ENCODE data around the gene GPSM1. TPM values are rescaled to one million over a fixed set of nuclear protein-coding genes. Genes with fewer than 3 reads are reported as not detected.

The GPSM1 gene
- total RNA-seq, 4 donors from 2014 or later = 0.98 to 1.7 (median 1.2) TPM; not detected in 1

DNA sequence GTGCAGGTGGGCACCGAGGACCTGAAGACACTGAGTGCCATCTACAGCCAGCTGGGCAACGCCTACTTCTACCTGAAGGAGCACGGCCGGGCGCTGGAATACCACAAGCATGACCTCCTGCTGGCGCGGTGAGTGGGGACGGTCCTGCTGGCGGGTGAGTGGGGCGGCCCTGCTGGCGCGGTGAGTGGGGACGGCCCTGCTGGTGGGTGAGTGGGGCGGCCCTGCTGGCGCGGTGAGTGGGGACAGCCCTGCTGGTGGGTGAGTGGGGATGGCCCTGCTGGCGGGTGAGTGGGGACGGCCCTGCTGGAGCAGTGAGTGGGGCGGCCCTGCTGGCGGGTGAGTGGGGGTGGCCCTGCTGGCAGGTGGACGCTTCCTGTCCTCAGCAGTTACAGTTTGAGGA lies 7.2 kb downstream of the GPSM1 start:
- no peak for ATAC-seq
- no peak overlapping the region for H3K27ac ChIP-seq
- H3K9me3 ChIP-seq = no peaks in the 10 kb centered on the region
- H3K36me3 ChIP-seq = no peaks in the 10 kb centered on the region
- DNase-seq = no peak
- in situ Hi-C loops (cut with MboI; ENCODE audit: low sequenced_read_pairs in 4 of 4) (no loop called here), intact Hi-C loops (cut with DNase I; ENCODE audit: low total_unique reads) (no loop called here)
- H3K4me1 ChIP-seq = no peaks in the 10 kb centered on the region
- no peak overlapping the region for H3K4me3 ChIP-seq
- TF ChIP-seq, protein P1, sequence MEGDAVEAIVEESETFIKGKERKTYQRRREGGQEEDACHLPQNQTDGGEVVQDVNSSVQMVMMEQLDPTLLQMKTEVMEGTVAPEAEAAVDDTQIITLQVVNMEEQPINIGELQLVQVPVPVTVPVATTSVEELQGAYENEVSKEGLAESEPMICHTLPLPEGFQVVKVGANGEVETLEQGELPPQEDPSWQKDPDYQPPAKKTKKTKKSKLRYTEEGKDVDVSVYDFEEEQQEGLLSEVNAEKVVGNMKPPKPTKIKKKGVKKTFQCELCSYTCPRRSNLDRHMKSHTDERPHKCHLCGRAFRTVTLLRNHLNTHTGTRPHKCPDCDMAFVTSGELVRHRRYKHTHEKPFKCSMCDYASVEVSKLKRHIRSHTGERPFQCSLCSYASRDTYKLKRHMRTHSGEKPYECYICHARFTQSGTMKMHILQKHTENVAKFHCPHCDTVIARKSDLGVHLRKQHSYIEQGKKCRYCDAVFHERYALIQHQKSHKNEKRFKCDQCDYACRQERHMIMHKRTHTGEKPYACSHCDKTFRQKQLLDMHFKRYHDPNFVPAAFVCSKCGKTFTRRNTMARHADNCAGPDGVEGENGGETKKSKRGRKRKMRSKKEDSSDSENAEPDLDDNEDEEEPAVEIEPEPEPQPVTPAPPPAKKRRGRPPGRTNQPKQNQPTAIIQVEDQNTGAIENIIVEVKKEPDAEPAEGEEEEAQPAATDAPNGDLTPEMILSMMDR (IDR thresholded peaks at IDR 0.05 in 4 of 5, conservative IDR thresholded peaks at IDR 0.05 in 1 of 5) = no peak
- TF ChIP-seq POLR2A (IDR thresholded peaks at IDR 0.05) = no peak
- no peaks in the 10 kb centered on the region for H3K27me3 ChIP-seq

DNA sequence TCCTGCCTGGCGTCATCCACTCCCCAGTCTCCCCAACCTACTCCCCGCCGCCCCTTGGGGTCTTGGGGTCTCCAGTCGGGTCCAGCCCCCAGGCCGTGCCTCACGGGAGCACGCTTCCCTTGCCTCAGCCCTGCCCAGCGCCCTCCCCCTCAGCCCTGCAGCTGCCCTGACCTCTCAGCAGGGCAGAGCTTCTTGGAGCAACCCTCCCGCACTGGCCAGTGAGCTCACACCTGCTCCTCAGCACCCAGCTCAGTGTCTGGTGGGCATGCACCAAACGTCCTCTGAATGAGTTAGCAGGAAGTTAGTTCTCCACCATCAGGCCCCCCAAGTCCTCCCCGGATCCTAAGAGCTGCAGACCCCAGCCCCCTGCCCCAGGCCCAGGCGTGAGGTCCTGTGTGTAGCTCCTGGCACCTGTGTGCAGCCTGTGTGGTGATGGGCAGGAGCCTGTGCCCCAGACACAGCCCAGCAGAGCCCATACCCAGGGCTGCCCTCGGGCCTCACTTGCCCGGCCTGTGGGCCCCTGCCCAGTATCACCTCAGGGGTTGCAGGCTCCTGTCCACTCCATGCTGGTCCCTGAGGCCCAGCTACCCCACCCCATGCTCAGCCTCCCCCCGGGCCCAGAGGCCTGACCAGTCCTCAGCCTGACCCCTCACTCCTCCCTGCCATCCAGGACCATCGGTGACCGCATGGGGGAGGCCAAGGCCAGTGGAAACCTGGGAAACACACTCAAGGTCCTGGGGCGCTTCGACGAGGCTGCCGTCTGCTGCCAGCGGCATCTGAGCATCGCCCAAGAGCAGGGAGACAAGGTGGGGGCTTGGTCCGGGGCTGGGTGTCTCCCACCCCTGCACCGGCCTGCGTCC lies 8.2 kb downstream of the GPSM1 start:
- no peaks in the 10 kb centered on the region for H3K4me1 ChIP-seq
- ATAC-seq (no peak), DNase-seq (no peak)
- intact Hi-C loops (cut with DNase I; ENCODE audit: low total_unique reads) = no loop called here
- H3K4me3 ChIP-seq = no peak overlapping the region
- no peaks in the 10 kb centered on the region for H3K9me3 ChIP-seq
- H3K27me3 ChIP-seq = no peaks in the 10 kb centered on the region
- in situ Hi-C loops (cut with MboI; ENCODE audit: low sequenced_read_pairs in 4 of 4) = no loop called here
- TF ChIP-seq, protein P1 (IDR thresholded peaks at IDR 0.05 in 4 of 5, conservative IDR thresholded peaks at IDR 0.05 in 1 of 5) = no peak
- TF ChIP-seq POLR2A (IDR thresholded peaks at IDR 0.05) = no peak
- no peak overlapping the region for H3K27ac ChIP-seq
- H3K36me3 ChIP-seq = no peaks in the 10 kb centered on the region

DNA sequence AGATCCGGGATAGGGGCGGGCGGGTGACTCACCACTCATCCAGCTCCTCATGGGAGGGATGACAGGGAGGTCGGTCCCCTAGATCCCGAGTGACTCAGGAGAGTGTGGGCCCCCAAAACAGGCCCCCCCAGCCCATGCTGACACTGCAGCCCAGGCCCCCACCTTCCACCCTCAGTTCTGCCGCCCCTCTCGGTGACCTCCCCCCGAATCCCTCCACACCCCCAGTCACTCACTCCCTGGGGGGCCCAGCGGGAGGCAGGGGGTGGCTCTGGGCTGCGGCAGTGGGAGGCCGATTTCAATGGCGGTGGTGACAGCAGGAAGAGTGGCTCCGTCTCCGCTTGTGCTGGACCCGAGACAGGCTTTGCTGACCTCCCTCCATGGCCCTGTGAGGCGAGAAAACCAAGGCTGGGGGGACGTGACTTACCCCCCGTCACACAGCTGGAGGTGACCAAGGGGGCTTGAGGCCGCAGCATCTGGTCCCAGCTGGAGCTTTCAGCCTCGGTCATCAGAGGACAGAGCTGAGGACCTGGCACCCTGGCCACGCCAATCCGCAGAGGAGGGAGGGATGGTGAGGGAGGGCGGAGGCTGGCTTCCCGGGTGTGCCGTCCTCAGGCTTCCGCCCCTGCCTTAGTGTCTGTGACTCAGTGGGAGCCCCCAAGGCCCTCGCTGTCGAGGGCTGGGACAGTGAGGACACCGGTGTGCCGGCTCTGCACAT lies 9.0 kb downstream of the GPSM1 start:
- no peaks in the 10 kb centered on the region for H3K9me3 ChIP-seq
- no peak for DNase-seq
- no peak for ATAC-seq
- no peak for TF ChIP-seq POLR2A (IDR thresholded peaks at IDR 0.05)
- TF ChIP-seq, protein P1 (IDR thresholded peaks at IDR 0.05 in 4 of 5, conservative IDR thresholded peaks at IDR 0.05 in 1 of 5) = no peak
- H3K27me3 ChIP-seq = no peaks in the 10 kb centered on the region
- H3K27ac ChIP-seq = no peak overlapping the region
- H3K4me3 ChIP-seq = no peak overlapping the region
- no peaks in the 10 kb centered on the region for H3K36me3 ChIP-seq
- in situ Hi-C loops (cut with MboI; ENCODE audit: low sequenced_read_pairs in 4 of 4) = no loop called here
- no peaks in the 10 kb centered on the region for H3K4me1 ChIP-seq
- intact Hi-C loops (cut with DNase I; ENCODE audit: low total_unique reads) = no loop called here

DNA sequence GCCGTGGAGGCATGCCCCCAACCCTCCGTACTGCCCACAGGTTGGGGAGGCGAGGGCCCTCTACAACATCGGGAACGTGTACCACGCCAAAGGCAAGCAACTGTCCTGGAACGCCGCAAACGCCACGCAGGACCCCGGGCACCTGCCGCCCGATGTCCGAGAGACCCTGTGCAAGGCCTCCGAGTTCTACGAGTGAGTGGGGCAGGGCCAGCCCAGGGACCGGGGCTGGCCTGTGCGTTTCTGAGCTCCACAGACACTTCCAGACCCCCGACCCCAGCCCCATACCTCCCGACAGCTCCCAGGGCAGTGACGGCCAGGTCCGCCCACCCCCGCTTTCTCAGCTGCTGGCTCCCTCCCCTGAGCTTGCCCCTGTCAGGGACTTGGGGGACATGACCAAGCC lies 9.5 kb downstream of the GPSM1 start:
- ATAC-seq (no peak), DNase-seq (no peak)
- intact Hi-C loops (cut with DNase I; ENCODE audit: low total_unique reads) (no loop called here), in situ Hi-C loops (cut with MboI; ENCODE audit: low sequenced_read_pairs in 4 of 4) (no loop called here)
- TF ChIP-seq, protein P1 (IDR thresholded peaks at IDR 0.05 in 4 of 5, conservative IDR thresholded peaks at IDR 0.05 in 1 of 5) = no peak
- TF ChIP-seq POLR2A (IDR thresholded peaks at IDR 0.05) = no peak
- H3K4me3 ChIP-seq = no peak overlapping the region
- no peaks in the 10 kb centered on the region for H3K9me3 ChIP-seq
- no peak overlapping the region for H3K27ac ChIP-seq
- peaks cover 0 to 5% (median 0%) of the 10 kb centered on the region in 3 donors for H3K27me3 ChIP-seq
- H3K36me3 ChIP-seq = no peaks in the 10 kb centered on the region
- H3K4me1 ChIP-seq = no peaks in the 10 kb centered on the region
